SU-DHL-6 (cell line): ENCODE measurements around the gene AK2.

ENCODE experiments used
- CTCF ChIP-seq: fragments of 200-600 bp; sonication (generic); IDR thresholded peaks from one replicate; pipeline ENCODE4 v1.5.1; 2017; ENCODE audit warnings: antibody characterized with exemption, mild to moderate bottlenecking, low read length, moderate library complexity; ENCODE audit not compliant: insufficient read depth, poor library complexity, severe bottlenecking
- EZH2phosphoT487 ChIP-seq: fragments of 200-600 bp; sonication (generic), shearing (Covaris generic); conservative IDR thresholded peaks from 2 replicates; pipeline ENCODE4 v1.6.1; 2018; ENCODE audit warnings: mild to moderate bottlenecking, antibody characterized with exemption, low read length, moderate library complexity, mixed read lengths

- TF ChIP-seq CTCF (no peak), EZH2phosphoT487 (no peak)
Observed at GRCh38 chr1:33021567-33022431, 14.9 kb downstream of the AK2 start.
